HCT116 (cell line): Measurements from ENCODE around the gene UTP20. TPM values are rescaled to one million over a fixed set of nuclear protein-coding genes. Genes with fewer than 3 reads are reported as not detected.

ENCODE experiments used
- ATAC-seq: fragments of 200-7000 bp; cut with Tn5 transposase; 2 replicates; pipeline ENCODE4 v1.9.1; 2020; ENCODE audit warnings: mild to moderate bottlenecking, moderate library complexity
- BruUV-seq: library from RNA; stranded (reverse); fragments of 400-500 nt; replicated peaks from 2 replicates; lab custom pipeline; 2021; lab: Mats Ljungman, UMichigan
- CTCF ChIA-PET: fragments of 300-600 bp; sonication (Branson Sonifier 250); formaldehyde crosslinking; loops from one replicate; lab custom pipeline; 2021; ENCODE audit warnings: antibody characterized with exemption; lab: Charles Lee
- POLR2A ChIA-PET: fragments of 300-600, 350-600 bp; sonication (Branson Sonifier 250); formaldehyde crosslinking; loops from one replicate; lab custom pipeline; 2021; ENCODE audit warnings: antibody characterized with exemption; lab: Charles Lee
- RAD21 ChIA-PET, 2 experiments: fragments of 300-600 bp; sonication (Branson Sonifier 250); formaldehyde crosslinking; loops; one replicate each; lab custom pipeline; 2023; ENCODE audit warnings: low total read pairs in 2 of 2; ENCODE audit not compliant: uncharacterized antibody in 2 of 2, unreplicated experiment in 2 of 2, low non-redundant PET in 1 of 2; lab: Charles Lee
- DNase-seq: peaks from one replicate; pipeline ENCODE4 v3.0.0-alpha.2; 2010; ENCODE audit warnings: low read depth, low spot score
- H2AFZ ChIP-seq: fragments of 200-600 bp; shearing (Covaris generic), sonication (generic); 2 replicates; pipeline ENCODE4 v1.6.1; 2017; ENCODE audit warnings: low read depth, mixed run types, mixed read lengths, antibody characterized with exemption, low read length; ENCODE audit not compliant: poor library complexity, severe bottlenecking
- H3K27ac ChIP-seq: 2 replicates; pipeline ENCODE4 v1.5.1; 2012; ENCODE audit warnings: low read depth, low read length
- H3K27me3 ChIP-seq: fragments of 200-600 bp; sonication (generic); 2 replicates; pipeline ENCODE4 v1.6.1; 2016; ENCODE audit warnings: mixed run types, low read length, mixed read lengths; ENCODE audit not compliant: insufficient read depth
- H3K36me3 ChIP-seq, 2 experiments: fragments of 200-500 bp in 1 of 2; fragments of 200-600 bp in 1 of 2; sonication (Bioruptor generic) in 1 of 2; sonication (generic) in 1 of 2; 2 replicates each; pipeline versions ENCODE4 v1.5.1 to v1.6.1; 2014 to 2016; ENCODE audit warnings: low read length in 2 of 2, inconsistent platforms in 1 of 2, mixed read lengths in 1 of 2, mixed run types in 1 of 2; ENCODE audit not compliant: insufficient read depth in 2 of 2, control insufficient read depth in 1 of 2
- H3K4me1 ChIP-seq, 2 experiments: fragments of 200-600 bp in 1 of 2; sonication (generic) in 1 of 2; 2 replicates each; pipeline versions ENCODE4 v1.5.1 to v1.6.1; 2012 to 2017; ENCODE audit warnings: low read length in 2 of 2, inconsistent platforms in 1 of 2, mild to moderate bottlenecking in 1 of 2, mixed read lengths in 1 of 2, mixed run types in 1 of 2, moderate library complexity in 1 of 2; ENCODE audit not compliant: insufficient read depth in 2 of 2, control insufficient read depth in 1 of 2
- H3K4me2 ChIP-seq: fragments of 200-600 bp; sonication (generic); 2 replicates; pipeline ENCODE4 v1.6.1; 2017; ENCODE audit warnings: mixed run types, low read length, mixed read lengths
- H3K4me3 ChIP-seq, 2 experiments: fragments of 200-600 bp in 1 of 2; sonication (generic) in 1 of 2; replicated peaks in 1 of 2; 2 replicates each; pipeline ENCODE4 v1.5.1; 2011 to 2016; ENCODE audit warnings: low read length in 2 of 2, control low read depth in 1 of 2, low read depth in 1 of 2, mild to moderate bottlenecking in 1 of 2, mixed read lengths in 1 of 2, mixed run types in 1 of 2
- H3K79me2 ChIP-seq: fragments of 200-600 bp; sonication (generic); 2 replicates; pipeline ENCODE4 v1.6.1; 2017; ENCODE audit warnings: mild to moderate bottlenecking, mixed run types, low read length, moderate library complexity, mixed read lengths; ENCODE audit not compliant: insufficient read depth
- H3K9ac ChIP-seq: fragments of 200-600 bp; sonication (generic); 2 replicates; pipeline ENCODE4 v1.6.1; 2016; ENCODE audit warnings: low read length, mixed read lengths
- H3K9me2 ChIP-seq: fragments of 200-600 bp; sonication (generic), shearing (Covaris generic); 2 replicates; pipeline ENCODE4 v1.6.1; 2017; ENCODE audit warnings: mixed run types, mild to moderate bottlenecking, moderate library complexity; ENCODE audit not compliant: insufficient read depth
- H3K9me3 ChIP-seq, 2 experiments: fragments of 200-500 bp in 1 of 2; fragments of 200-600 bp in 1 of 2; sonication (Bioruptor generic) in 1 of 2; sonication (generic) in 1 of 2; 2 replicates each; pipeline ENCODE4 v1.6.1; 2014 to 2017; ENCODE audit warnings: low read length in 2 of 2, mixed read lengths in 2 of 2, inconsistent platforms in 1 of 2, low read depth in 1 of 2, mild to moderate bottlenecking in 1 of 2, mixed run types in 1 of 2, moderate library complexity in 1 of 2; ENCODE audit not compliant: control insufficient read depth in 1 of 2, insufficient read depth in 1 of 2
- H4K20me1 ChIP-seq: fragments of 200-600 bp; sonication (generic), shearing (Covaris generic); 2 replicates; pipeline ENCODE4 v1.6.1; 2017; ENCODE audit warnings: mixed run types, mild to moderate bottlenecking, moderate library complexity; ENCODE audit not compliant: insufficient read depth
- CTCF ChIP-seq, 3 experiments: fragments of 200-600 bp in 1 of 3; sonication (generic) in 1 of 3; IDR thresholded peaks in 2 of 3; conservative IDR thresholded peaks in 1 of 3; 2 replicates each; pipeline ENCODE4 v1.5.1; 2012 to 2017; ENCODE audit warnings: low read depth in 2 of 3, low read length in 2 of 3, antibody characterized with exemption in 1 of 3, borderline replicate concordance in 1 of 3, control low read depth in 1 of 3, mild to moderate bottlenecking in 1 of 3, mixed read lengths in 1 of 3, mixed run types in 1 of 3, moderate library complexity in 1 of 3; ENCODE audit not compliant: insufficient read depth in 1 of 3
- EZH2phosphoT487 ChIP-seq: fragments of 200-600 bp; IDR thresholded peaks from 2 replicates; pipeline ENCODE4 v1.6.1; 2018; ENCODE audit warnings: antibody characterized with exemption, borderline replicate concordance
- FOSL1 ChIP-seq: IDR thresholded peaks from 2 replicates; pipeline ENCODE4 v1.6.1; 2012; ENCODE audit warnings: low read depth
- JUND ChIP-seq: IDR thresholded peaks from 2 replicates; pipeline ENCODE4 v1.6.1; 2012
- RAD21 ChIP-seq: IDR thresholded peaks from 2 replicates; pipeline ENCODE4 v1.6.1; 2012; ENCODE audit warnings: low read depth, mild to moderate bottlenecking
- TCF7L2 ChIP-seq: IDR thresholded peaks from 2 replicates; pipeline ENCODE4 v1.7.0; 2011; ENCODE audit warnings: borderline replicate concordance, inconsistent platforms; ENCODE audit not compliant: insufficient read depth, insufficient read length; ENCODE audit errors: extremely low read depth
- ZBTB33 ChIP-seq: IDR thresholded peaks from 2 replicates; pipeline ENCODE4 v1.6.1; 2011; ENCODE audit warnings: mild to moderate bottlenecking, low read length, moderate library complexity; ENCODE audit not compliant: insufficient replicate concordance; ENCODE audit errors: extremely low read depth
- intact Hi-C: fragments of 100-400 bp; cut with micrococcal nuclease; formaldehyde crosslinking; loops from 2 replicates; pipeline ENCODE4 v1.10.0; 2022
- total RNA-seq: library from RNA; stranded (reverse); gene quantifications from one replicate; pipeline ENCODE4 v1.2.1, GENCODE V29; 2021; ENCODE audit not compliant: unreplicated experiment
- TF ChIP-seq, protein P1 (sequence below): IDR thresholded peaks from 2 replicates; pipeline ENCODE4 v1.6.1; 2012

Gene UTP20
- total RNA-seq, 1 experiment from 2014 or later, result 19.3 TPM

DNA sequence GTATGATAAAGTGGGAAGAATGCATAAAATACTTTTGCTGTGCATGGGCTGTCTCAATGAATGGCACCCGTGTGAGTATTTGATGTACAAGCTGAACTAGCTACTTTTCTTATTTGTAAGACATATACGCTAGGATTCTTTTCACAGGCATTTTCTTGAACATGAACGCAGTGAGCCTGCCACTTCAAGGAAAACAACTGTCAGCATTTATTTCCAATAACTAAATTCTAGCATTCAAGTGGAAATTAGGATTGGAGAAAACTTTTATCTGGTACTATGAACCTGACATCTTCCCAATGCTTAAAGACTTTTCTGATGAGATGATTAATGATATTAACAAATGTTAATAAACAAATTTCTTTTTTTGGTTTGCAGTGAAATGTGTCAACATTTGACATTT, 45.7 kb downstream of the UTP20 start:
- Histone ChIP-seq H3K4me3 (no peak overlapping the region), H3K4me1 (no peaks in the 10 kb centered on the region), H3K4me2 (no peak overlapping the region), H3K27me3 (no peaks in the 10 kb centered on the region), H3K9me3 (no peaks in the 10 kb centered on the region), H3K36me3 (peaks cover 22 to 58% of the 10 kb centered on the region in 2 experiments), H3K27ac (no peak overlapping the region), H3K79me2 (no peaks in the 10 kb centered on the region), H4K20me1 (no peaks in the 10 kb centered on the region), H3K9me2 (no peaks in the 10 kb centered on the region), H2AFZ (no peak overlapping the region), H3K9ac (no peak overlapping the region)
- intact Hi-C loops, result loop anchor here (10.0 kb wide), 1 partner anchor 371 kb away; no protein-coding TSS in a partner anchor
- ChIA-PET RAD21 (no interaction called here), CTCF (no interaction called here), POLR2A (no interaction called here)
- BruUV-seq, result no TSS peak
- no peak for DNase-seq
- TF ChIP-seq JUND (no peak), CTCF (IDR thresholded peaks at IDR 0.05 in 2 of 3, conservative IDR thresholded peaks at IDR 0.05 in 1 of 3; ENCODE audit: borderline replicate concordance in 1 of 3, insufficient read depth in 1 of 3, low read depth in 2 of 3, low read length in 2 of 3) (no peak)
- ATAC-seq, result no peak

- intact Hi-C loops, result loop anchor here (10.0 kb wide), 1 partner anchor 372 kb away; no protein-coding TSS in a partner anchor
- ChIA-PET POLR2A (no interaction called here), CTCF (interaction anchor here (1.1 kb wide), 1 partner anchor 400 kb away, joined by 3 read pairs; no protein-coding TSS in a partner anchor), RAD21 (no interaction called here)
- ATAC-seq (no peak), DNase-seq (no peak)
- no peaks in the 10 kb centered on the region for H3K27me3 ChIP-seq
- no peaks in the 10 kb centered on the region for H3K4me1 ChIP-seq
- H4K20me1 ChIP-seq, result no peaks in the 10 kb centered on the region
- no peak overlapping the region for H3K4me3 ChIP-seq
- H3K4me2 ChIP-seq, result no peak overlapping the region
- H3K27ac ChIP-seq, result no peak overlapping the region
- no peak overlapping the region for H2AFZ ChIP-seq
- BruUV-seq, result no TSS peak
- TF ChIP-seq RAD21 (no peak), EZH2phosphoT487 (no peak), FOSL1 (no peak), TCF7L2 (no peak), ZBTB33 (no peak), CTCF (IDR thresholded peaks at IDR 0.05 in 2 of 3, conservative IDR thresholded peaks at IDR 0.05 in 1 of 3; ENCODE audit: borderline replicate concordance in 1 of 3, insufficient read depth in 1 of 3, low read depth in 2 of 3, low read length in 2 of 3) (no peak), JUND (no peak)
- TF ChIP-seq, protein P1, sequence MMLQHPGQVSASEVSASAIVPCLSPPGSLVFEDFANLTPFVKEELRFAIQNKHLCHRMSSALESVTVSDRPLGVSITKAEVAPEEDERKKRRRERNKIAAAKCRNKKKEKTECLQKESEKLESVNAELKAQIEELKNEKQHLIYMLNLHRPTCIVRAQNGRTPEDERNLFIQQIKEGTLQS, result no peak
- H3K9ac ChIP-seq, result no peak overlapping the region
- H3K79me2 ChIP-seq, result no peaks in the 10 kb centered on the region
- no peaks in the 10 kb centered on the region for H3K9me3 ChIP-seq
- H3K9me2 ChIP-seq, result no peaks in the 10 kb centered on the region
- H3K36me3 ChIP-seq, result peaks cover 22 to 59% of the 10 kb centered on the region in 2 experiments
Observed at GRCh38 chr12:101327051-101327450, 47.1 kb downstream of the UTP20 start.
